B cell (primary cell): ENCODE data around the gene CLASRP.

ENCODE experiments used
- EZH2 ChIP-seq: IDR thresholded peaks from 2 replicates; pipeline ENCODE4 v1.6.1; 2012; ENCODE audit warnings: borderline replicate concordance, low read depth, mild to moderate bottlenecking, moderate library complexity, low read length; ENCODE audit not compliant: insufficient read depth, poor library complexity, severe bottlenecking
- TF ChIP-seq, protein P1 (sequence below): fragments of 200-600 bp; IDR thresholded peaks from one replicate; pipeline ENCODE4 v1.8.0; 2022; ENCODE audit warnings: antibody characterized with exemption, mild to moderate bottlenecking

DNA sequence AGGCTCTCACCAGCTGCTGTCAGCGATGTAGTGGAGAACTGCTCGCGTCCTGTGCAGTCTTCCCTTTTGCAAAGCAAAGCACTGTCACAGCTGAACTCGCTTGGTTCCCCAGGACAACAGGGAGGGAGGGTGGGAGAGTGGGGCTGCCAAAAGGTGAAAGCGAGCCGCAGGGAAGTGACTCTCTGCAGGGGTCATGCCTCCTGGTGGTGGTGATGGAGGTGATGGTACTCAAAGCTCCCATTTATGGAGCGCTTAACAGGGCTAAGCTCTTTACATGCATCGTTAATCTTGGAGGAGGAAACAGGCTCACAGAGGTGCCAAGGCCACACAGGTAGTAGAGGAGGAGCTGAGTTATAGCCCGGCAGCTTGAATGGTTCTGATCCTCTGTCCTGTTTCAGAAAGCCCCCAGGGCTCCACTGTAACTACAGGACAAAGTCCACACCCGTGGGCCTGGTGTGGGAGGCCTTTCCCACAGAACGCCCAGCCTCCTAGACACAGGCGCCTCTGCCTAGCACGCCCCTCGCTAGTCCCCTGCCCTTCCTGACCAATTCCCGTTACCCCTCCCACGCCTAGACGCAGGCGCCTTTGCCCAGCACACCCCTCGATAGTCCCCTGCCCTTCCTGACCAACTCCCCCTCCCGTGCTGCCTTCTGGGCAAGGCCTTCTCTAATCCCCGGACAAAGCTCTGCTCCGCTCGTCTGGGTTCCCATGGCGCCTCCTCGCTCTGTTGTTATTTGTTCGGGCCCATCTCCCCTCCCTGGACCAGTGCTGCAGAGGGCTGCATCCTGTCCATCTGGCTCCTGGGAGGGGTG, 64.9 kb downstream of the CLASRP start:
- TF ChIP-seq, protein P1, sequence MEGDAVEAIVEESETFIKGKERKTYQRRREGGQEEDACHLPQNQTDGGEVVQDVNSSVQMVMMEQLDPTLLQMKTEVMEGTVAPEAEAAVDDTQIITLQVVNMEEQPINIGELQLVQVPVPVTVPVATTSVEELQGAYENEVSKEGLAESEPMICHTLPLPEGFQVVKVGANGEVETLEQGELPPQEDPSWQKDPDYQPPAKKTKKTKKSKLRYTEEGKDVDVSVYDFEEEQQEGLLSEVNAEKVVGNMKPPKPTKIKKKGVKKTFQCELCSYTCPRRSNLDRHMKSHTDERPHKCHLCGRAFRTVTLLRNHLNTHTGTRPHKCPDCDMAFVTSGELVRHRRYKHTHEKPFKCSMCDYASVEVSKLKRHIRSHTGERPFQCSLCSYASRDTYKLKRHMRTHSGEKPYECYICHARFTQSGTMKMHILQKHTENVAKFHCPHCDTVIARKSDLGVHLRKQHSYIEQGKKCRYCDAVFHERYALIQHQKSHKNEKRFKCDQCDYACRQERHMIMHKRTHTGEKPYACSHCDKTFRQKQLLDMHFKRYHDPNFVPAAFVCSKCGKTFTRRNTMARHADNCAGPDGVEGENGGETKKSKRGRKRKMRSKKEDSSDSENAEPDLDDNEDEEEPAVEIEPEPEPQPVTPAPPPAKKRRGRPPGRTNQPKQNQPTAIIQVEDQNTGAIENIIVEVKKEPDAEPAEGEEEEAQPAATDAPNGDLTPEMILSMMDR: peak; percentile 19
- no peak for TF ChIP-seq EZH2
